ENCODE results near the gene ITIH2. TPM values are rescaled to one million over a fixed set of nuclear protein-coding genes. Genes with fewer than 3 reads are reported as not detected.

The ITIH2 gene
- polyA plus RNA-seq, 3 donors: not detected

GRCh38 chr10:7755103-7755502 is 52.0 kb downstream of the ITIH2 start:
- Mint-ChIP-seq H3K4me1 (no peaks in the 10 kb centered on the region), H3K9me3 (no peaks in the 10 kb centered on the region), H3K27me3 (ENCODE audit: low read depth in 3 of 3) (no peaks in the 10 kb centered on the region), H3K4me3 (no peak overlapping the region), H3K36me3 (peaks cover 77 to 86% of the 10 kb centered on the region in 2 donors), H3K27ac (no peak overlapping the region)
- Histone ChIP-seq H3K4me2 (replicated peaks; ENCODE audit: extremely low read depth, low read length, poor library complexity, severe bottlenecking) (no peak overlapping the region), H3K9ac (ENCODE audit: insufficient read depth, low read length, poor library complexity, severe bottlenecking) (no peak overlapping the region), H3K9me3 (replicated peaks in 1 of 2; ENCODE audit: control insufficient read depth in 1 of 2, insufficient read depth in 1 of 2, low read length in 2 of 2) (no peaks in the 10 kb centered on the region), H2AFZ (ENCODE audit: insufficient read depth, low read depth, low read length, poor library complexity, severe bottlenecking) (no peak overlapping the region), H3K27ac (ENCODE audit: low read depth in 1 of 2, low read length in 2 of 2) (no peak overlapping the region), H4K20me1 (ENCODE audit: insufficient read depth, low read length) (peaks cover 5% of the 10 kb centered on the region), H3K79me2 (ENCODE audit: insufficient read depth, low read length) (no peaks in the 10 kb centered on the region), H3K4me3 (replicated peaks in 1 of 3; ENCODE audit: low read depth in 2 of 3, low read length in 3 of 3) (no peak overlapping the region), H3K4me1 (ENCODE audit: control insufficient read depth in 1 of 2, insufficient read depth in 2 of 2, low read length in 2 of 2) (no peaks in the 10 kb centered on the region), H3K36me3 (replicated peaks in 1 of 2; ENCODE audit: control insufficient read depth in 1 of 2, insufficient read depth in 2 of 2, low read length in 2 of 2) (peaks cover 91 to 95% of the 10 kb centered on the region in 2 donors), H3K27me3 (ENCODE audit: control insufficient read depth in 2 of 2, insufficient read depth in 2 of 2, low read length in 2 of 2) (no peaks in the 10 kb centered on the region)
- DNase-seq: no peak
- intact Hi-C loops (cut with micrococcal nuclease): no loop called here
- TF ChIP-seq CTCF (IDR thresholded peaks at IDR 0.05): no peak
- WGBS (ENCODE audit: insufficient coverage): no CpG with 5 or more reads among the region's 3 CpGs

GRCh38 chr10:7756360-7756992 is 53.4 kb downstream of the ITIH2 start:
- H3K36me3 ChIP-seq (replicated peaks in 1 of 2; ENCODE audit: control insufficient read depth in 1 of 2, insufficient read depth in 2 of 2, low read length in 2 of 2): peaks cover 91 to 96% of the 10 kb centered on the region in 2 donors
- no peaks in the 10 kb centered on the region for H3K4me1 ChIP-seq (ENCODE audit: control insufficient read depth in 1 of 2, insufficient read depth in 2 of 2, low read length in 2 of 2)
- TF ChIP-seq CTCF (IDR thresholded peaks at IDR 0.05): no peak
- intact Hi-C loops (cut with micrococcal nuclease): no loop called here
- H3K9me3 Mint-ChIP-seq: no peaks in the 10 kb centered on the region
- no peaks in the 10 kb centered on the region for H3K27me3 ChIP-seq (ENCODE audit: control insufficient read depth in 2 of 2, insufficient read depth in 2 of 2, low read length in 2 of 2)
- H3K4me3 ChIP-seq (replicated peaks in 1 of 3; ENCODE audit: low read depth in 2 of 3, low read length in 3 of 3): no peak overlapping the region
- no peak overlapping the region for H2AFZ ChIP-seq (ENCODE audit: insufficient read depth, low read depth, low read length, poor library complexity, severe bottlenecking)
- no peak overlapping the region for H3K9ac ChIP-seq (ENCODE audit: insufficient read depth, low read length, poor library complexity, severe bottlenecking)
- no peak overlapping the region for H3K4me2 ChIP-seq (replicated peaks; ENCODE audit: extremely low read depth, low read length, poor library complexity, severe bottlenecking)
- H3K27ac Mint-ChIP-seq: no peak overlapping the region
- peaks cover 5% of the 10 kb centered on the region for H4K20me1 ChIP-seq (ENCODE audit: insufficient read depth, low read length)
- H3K27ac ChIP-seq (ENCODE audit: low read depth in 1 of 2, low read length in 2 of 2): no peak overlapping the region
- H3K4me1 Mint-ChIP-seq: no peaks in the 10 kb centered on the region
- no peak for DNase-seq
- no peak overlapping the region for H3K4me3 Mint-ChIP-seq
- no peaks in the 10 kb centered on the region for H3K27me3 Mint-ChIP-seq (ENCODE audit: low read depth in 3 of 3)
- WGBS (ENCODE audit: insufficient coverage): 60% methylated on average over 1 of the region's 7 CpGs
- H3K79me2 ChIP-seq (ENCODE audit: insufficient read depth, low read length): no peaks in the 10 kb centered on the region
- H3K9me3 ChIP-seq (replicated peaks in 1 of 2; ENCODE audit: control insufficient read depth in 1 of 2, insufficient read depth in 1 of 2, low read length in 2 of 2): no peaks in the 10 kb centered on the region
- peaks cover 84 to 95% of the 10 kb centered on the region in 2 donors for H3K36me3 Mint-ChIP-seq

All from CD14-positive monocyte (primary cell).